HepG2 (cell line): ENCODE data around the gene TIMP4. TPM values are rescaled to one million over a fixed set of nuclear protein-coding genes. Genes with fewer than 3 reads are reported as not detected.

ENCODE experiments used
- ATAC-seq: fragments of 200-7000 bp; cut with Tn5 transposase; 3 replicates; pipeline ENCODE4 v1.9.1; 2020; ENCODE audit warnings: mild to moderate bottlenecking, moderate library complexity
- BruUV-seq: library from RNA; stranded (reverse); fragments of 400-500 nt; replicated peaks from 2 replicates; lab custom pipeline; 2021; lab: Mats Ljungman, UMichigan
- CTCF ChIA-PET: fragments of 300-600 bp; formaldehyde crosslinking; extraction: SDS; loops from one replicate; lab custom pipeline; 2021; ENCODE audit warnings: low total read pairs, inconsistent platforms, low intra/inter-chr PET ratio; lab: Yijun Ruan, JAX
- POLR2A ChIA-PET: fragments of 350-600 bp; sonication (Branson Sonifier 250); formaldehyde crosslinking; loops from one replicate; lab custom pipeline; 2020; ENCODE audit warnings: antibody characterized with exemption, inconsistent platforms; lab: Yijun Ruan, JAX
- DNase-seq: peaks from one replicate; pipeline ENCODE4 v3.0.0-alpha.2; 2015; ENCODE audit warnings: low spot score
- FAIRE-seq: peaks from 3 replicates; lab custom pipeline; 2011; peaks lifted over from hg19 to GRCh38; lab: Jason Lieb, UNC
- H2AFZ ChIP-seq: one replicate; pipeline ENCODE4 v1.6.1; 2011; ENCODE audit warnings: low read length, inconsistent platforms
- H3K27ac ChIP-seq: fragments of 300-600 bp; 3 replicates; pipeline ENCODE4 v1.8.0; 2011; ENCODE audit warnings: mixed run types, mild to moderate bottlenecking, mixed read lengths, low read length, inconsistent platforms; ENCODE audit not compliant: insufficient read depth; ENCODE audit errors: extremely low read length
- H3K27me3 ChIP-seq, 2 experiments: fragments of 200-600 bp in 1 of 2; 2 replicates in 1 of 2; 3 replicates in 1 of 2; pipeline versions ENCODE4 v1.6.0 to v1.8.0; 2011; ENCODE audit warnings: low read length in 2 of 2, mild to moderate bottlenecking in 2 of 2, moderate library complexity in 2 of 2, inconsistent platforms in 1 of 2; ENCODE audit not compliant: insufficient read depth in 2 of 2, control insufficient read depth in 1 of 2
- H3K36me3 ChIP-seq, 2 experiments: fragments of 200-600 bp in 1 of 2; replicated peaks in 1 of 2; 2 replicates in 1 of 2; 3 replicates in 1 of 2; pipeline versions ENCODE4 v1.5.1 to v1.8.0; 2011; ENCODE audit warnings: low read length in 2 of 2, inconsistent platforms in 1 of 2; ENCODE audit not compliant: insufficient read depth in 2 of 2, control insufficient read depth in 1 of 2
- H3K4me1 ChIP-seq: 2 replicates; pipeline ENCODE4 v1.5.1; 2012; ENCODE audit warnings: low read length, inconsistent platforms; ENCODE audit not compliant: insufficient read depth
- H3K4me2 ChIP-seq: 2 replicates; pipeline ENCODE4 v1.6.0; 2011; ENCODE audit warnings: low read depth, low read length, inconsistent platforms
- H3K4me3 ChIP-seq, 3 experiments: fragments of 200-600 bp in 1 of 3; sonication (generic), shearing (Covaris generic) in 1 of 3; replicated peaks in 1 of 3; 2 replicates each; pipeline ENCODE4 v1.5.1; 2011 to 2016; ENCODE audit warnings: low read length in 3 of 3, inconsistent platforms in 2 of 3, low read depth in 2 of 3, mild to moderate bottlenecking in 2 of 3, control low read depth in 1 of 3, mixed read lengths in 1 of 3; ENCODE audit not compliant: insufficient read depth in 1 of 3
- H3K79me2 ChIP-seq: one replicate; pipeline ENCODE4 v1.6.1; 2011; ENCODE audit warnings: low read length, inconsistent platforms; ENCODE audit not compliant: insufficient read depth
- H3K9ac ChIP-seq: 2 replicates; pipeline ENCODE4 v1.6.0; 2011; ENCODE audit warnings: mild to moderate bottlenecking, low read depth, low read length, inconsistent platforms; ENCODE audit not compliant: insufficient read depth
- H3K9me3 ChIP-seq: 2 replicates; pipeline ENCODE4 v1.5.1; 2012; ENCODE audit warnings: mild to moderate bottlenecking, low read length
- H4K20me1 ChIP-seq: 2 replicates; pipeline ENCODE4 v1.6.0; 2011; ENCODE audit warnings: inconsistent platforms, mild to moderate bottlenecking, low read length, moderate library complexity; ENCODE audit not compliant: insufficient read depth
- ATRX ChIP-seq: sonication (generic); formaldehyde crosslinking; IDR thresholded peaks from 2 replicates; pipeline ENCODE4 v1.4.0; 2020; ENCODE audit warnings: missing genetic modification reagents, borderline replicate concordance
- BORCS8-MEF2B ChIP-seq: sonication (generic); formaldehyde crosslinking; IDR thresholded peaks from 2 replicates; pipeline ENCODE4 v1.8.0; 2022; ENCODE audit warnings: mild to moderate bottlenecking, missing genetic modification reagents
- EED ChIP-seq: sonication (generic); formaldehyde crosslinking; IDR thresholded peaks from 2 replicates; pipeline ENCODE4 v1.5.0; 2020; ENCODE audit warnings: mild to moderate bottlenecking, missing genetic modification reagents
- HNRNPLL ChIP-seq: fragments of 200-400 bp; formaldehyde crosslinking; IDR thresholded peaks from 2 replicates; pipeline ENCODE4 v1.6.1; 2017; ENCODE audit warnings: mild to moderate bottlenecking, low read depth, low read length; ENCODE audit not compliant: poor library complexity, severe bottlenecking
- MLLT10 ChIP-seq: sonication (generic); formaldehyde crosslinking; IDR thresholded peaks from 2 replicates; pipeline ENCODE4 v1.4.0; 2020; ENCODE audit warnings: missing genetic modification reagents
- RBM39 ChIP-seq: fragments of 200-400 bp; formaldehyde crosslinking; IDR thresholded peaks from one replicate; pipeline ENCODE4 v1.6.1; 2018; ENCODE audit warnings: antibody characterized with exemption, mild to moderate bottlenecking, low read depth, low read length; ENCODE audit not compliant: poor library complexity, severe bottlenecking
- RFXAP ChIP-seq: sonication (generic); formaldehyde crosslinking; IDR thresholded peaks from 2 replicates; pipeline ENCODE4 v1.4.0; 2020; ENCODE audit warnings: missing genetic modification reagents, borderline replicate concordance
- SALL2 ChIP-seq: sonication (generic); formaldehyde crosslinking; IDR thresholded peaks from 2 replicates; pipeline ENCODE4 v1.8.1; 2023; ENCODE audit warnings: mild to moderate bottlenecking, missing genetic modification reagents, inconsistent platforms
- SIX4 ChIP-seq: sonication (generic); formaldehyde crosslinking; IDR thresholded peaks from 2 replicates; pipeline ENCODE4 v1.4.0; 2020; ENCODE audit warnings: missing genetic modification reagents
- SOX13 ChIP-seq, 3 experiments: fragments of 450-650 bp in 1 of 3; sonication (generic) in 1 of 3; formaldehyde crosslinking in 1 of 3; IDR thresholded peaks in 2 of 3; conservative IDR thresholded peaks in 1 of 3; 2 replicates each; pipeline versions ENCODE4 v1.5.0 to v1.6.1; 2016 to 2020; ENCODE audit warnings: antibody characterized with exemption in 1 of 3, mild to moderate bottlenecking in 1 of 3, missing compliant biosample characterization in 1 of 3, missing genetic modification reagents in 1 of 3, moderate library complexity in 1 of 3
- THAP11 ChIP-seq: IDR thresholded peaks from 2 replicates; pipeline ENCODE4 v1.6.1; 2016; ENCODE audit warnings: missing biosample characterization, missing genetic modification reagents
- ZBTB1 ChIP-seq: sonication (generic); formaldehyde crosslinking; IDR thresholded peaks from 2 replicates; pipeline ENCODE4 v1.4.0; 2020; ENCODE audit warnings: missing genetic modification reagents, borderline replicate concordance
- ZMYM2 ChIP-seq: sonication (generic); formaldehyde crosslinking; IDR thresholded peaks from 2 replicates; pipeline ENCODE4 v1.8.0; 2022; ENCODE audit warnings: mild to moderate bottlenecking, missing genetic modification reagents
- ZNF20 ChIP-seq: sonication (generic); formaldehyde crosslinking; IDR thresholded peaks from 2 replicates; pipeline ENCODE4 v1.4.0; 2020; ENCODE audit warnings: mild to moderate bottlenecking, moderate library complexity, missing genetic modification reagents
- ZNF205 ChIP-seq: IDR thresholded peaks from 2 replicates; pipeline ENCODE4 v1.6.1; 2018; ENCODE audit warnings: missing biosample characterization, missing genetic modification reagents
- ZNF235 ChIP-seq: sonication (generic); formaldehyde crosslinking; IDR thresholded peaks from 2 replicates; pipeline ENCODE4 v1.8.1; 2023; ENCODE audit warnings: mild to moderate bottlenecking, missing genetic modification reagents, borderline replicate concordance
- ZNF510 ChIP-seq: sonication (generic); formaldehyde crosslinking; IDR thresholded peaks from 2 replicates; pipeline ENCODE4 v1.4.0; 2020; ENCODE audit warnings: low read depth, mild to moderate bottlenecking, missing genetic modification reagents
- ZNF816 ChIP-seq: sonication (generic); formaldehyde crosslinking; IDR thresholded peaks from 2 replicates; pipeline ENCODE4 v1.8.0; 2022; ENCODE audit warnings: missing genetic modification reagents, mild to moderate bottlenecking, borderline replicate concordance
- WGBS: methylation state at CpG from one replicate; pipeline ENCODE4 v1.1.6; 2017; ENCODE audit warnings: low lambda C conversion rate; 5-methylcytosine and 5-hydroxymethylcytosine counted together
- in situ Hi-C: cut with HindIII; loops from 2 replicates; pipeline ENCODE4 v1.10.0; 2017; ENCODE audit warnings: low pct_unique_long_range_greater_than_20kb; ENCODE audit not compliant: extremely low pct_ligation_motif_present
- intact Hi-C: fragments of 100-400 bp; cut with micrococcal nuclease; formaldehyde crosslinking; loops from one replicate; pipeline ENCODE4 v1.10.0; 2022; ENCODE audit not compliant: unreplicated experiment
- polyA plus RNA-seq, 8 experiments: library from polyadenylated mRNA; depleted of rRNA in 3 of 8; stranded (reverse) in 7 of 8; unstranded in 1 of 8; fragments of >200 nt; fragmentation: Illumina TruSeq in 4 of 8; extraction: Trizol in 4 of 8; gene quantifications; 2 replicates each; pipeline versions ENCODE4 v1.2.1 to v1.2.3, GENCODE V29; 2011 to 2016; ENCODE audit warnings: low read depth in 4 of 8, missing spikeins in 1 of 8, mixed read lengths in 1 of 8; ENCODE audit not compliant: insufficient read depth in 1 of 8
- total RNA-seq, 5 experiments: library from RNA; depleted of rRNA; stranded (reverse); fragments of >200 nt; fragmentation: Illumina TruSeq; extraction: Trizol; gene quantifications; 2 replicates each; pipeline ENCODE4 v1.2.3, GENCODE V29; 2016; ENCODE audit warnings: low read depth in 1 of 5

The TIMP4 gene
- total and polyA plus RNA-seq, 2 of the 13 experiments (the other 11 are each of a cell fraction or from before 2014, with no cell fraction given) = 0.05 to 0.07 TPM

GRCh38 chr3:12186046-12186445, 27.3 kb upstream of the TIMP4 start:
- no TSS peak for BruUV-seq
- peaks cover 0 to 41% of the 10 kb centered on the region in 2 experiments for H3K27me3 ChIP-seq
- no peak overlapping the region for H3K9ac ChIP-seq
- H4K20me1 ChIP-seq = no peaks in the 10 kb centered on the region
- intact Hi-C loops = no loop called here
- H3K79me2 ChIP-seq = no peaks in the 10 kb centered on the region
- WGBS = 15% methylated on average over 4 of the region's 4 CpGs
- ATAC-seq (no peak), DNase-seq (no peak), FAIRE-seq (no peak)
- no peak overlapping the region for H2AFZ ChIP-seq
- H3K4me2 ChIP-seq = no peak overlapping the region
- no peaks in the 10 kb centered on the region for H3K9me3 ChIP-seq
- TF ChIP-seq RBM39 (no peak), EED (CRISPR knock-in tag) (no peak), ZNF235 (CRISPR knock-in tag) (no peak), ZBTB1 (no peak), ZNF205 (CRISPR knock-in tag) (no peak), RFXAP (CRISPR knock-in tag) (no peak), BORCS8-MEF2B (CRISPR knock-in tag) (no peak), ATRX (CRISPR knock-in tag) (no peak), ZNF20 (CRISPR knock-in tag) (no peak), MLLT10 (CRISPR knock-in tag) (no peak), SIX4 (CRISPR knock-in tag) (no peak), ZMYM2 (CRISPR knock-in tag) (no peak), ZNF816 (CRISPR knock-in tag) (no peak), HNRNPLL (no peak), SALL2 (CRISPR knock-in tag) (no peak), ZNF510 (CRISPR knock-in tag) (no peak), THAP11 (CRISPR knock-in tag) (no peak), SOX13 (IDR thresholded peaks at IDR 0.05) (no peak), SOX13 (CRISPR knock-in tag; conservative IDR thresholded peaks at IDR 0.05 in 1 of 2, IDR thresholded peaks at IDR 0.05 in 1 of 2) (no peak)
- in situ Hi-C loops = no loop called here
- no peak overlapping the region for H3K4me3 ChIP-seq
- H3K4me1 ChIP-seq = peaks cover 32% of the 10 kb centered on the region
- no peaks in the 10 kb centered on the region for H3K36me3 ChIP-seq
- POLR2A ChIA-PET = no interaction called here
- CTCF ChIA-PET = no interaction called here
- H3K27ac ChIP-seq = no peak overlapping the region
